HCT116 (cell line): ENCODE data around the gene CDK9. TPM values are rescaled to one million over a fixed set of nuclear protein-coding genes. Genes with fewer than 3 reads are reported as not detected.

ENCODE experiments used
- ATF3 ChIP-seq: IDR thresholded peaks from 2 replicates; pipeline ENCODE4 v1.6.1; 2012
- CTCF ChIP-seq, 3 experiments: fragments of 200-600 bp in 1 of 3; sonication (generic) in 1 of 3; IDR thresholded peaks in 2 of 3; conservative IDR thresholded peaks in 1 of 3; 2 replicates each; pipeline ENCODE4 v1.5.1; 2012 to 2017; ENCODE audit warnings: low read depth in 2 of 3, low read length in 2 of 3, antibody characterized with exemption in 1 of 3, borderline replicate concordance in 1 of 3, control low read depth in 1 of 3, mild to moderate bottlenecking in 1 of 3, mixed read lengths in 1 of 3, mixed run types in 1 of 3, moderate library complexity in 1 of 3; ENCODE audit not compliant: insufficient read depth in 1 of 3
- EGR1 ChIP-seq: IDR thresholded peaks from 2 replicates; pipeline ENCODE4 v1.6.1; 2012; ENCODE audit warnings: low read depth
- MAX ChIP-seq: IDR thresholded peaks from 2 replicates; pipeline ENCODE4 v1.6.1; 2012
- REST ChIP-seq: IDR thresholded peaks from 2 replicates; pipeline ENCODE4 v1.6.1; 2012; ENCODE audit warnings: low read depth
- SP1 ChIP-seq: IDR thresholded peaks from 2 replicates; pipeline ENCODE4 v1.6.1; 2012; ENCODE audit warnings: low read depth
- YY1 ChIP-seq: IDR thresholded peaks from 2 replicates; pipeline ENCODE4 v1.6.1; 2011; ENCODE audit warnings: low read length, low read depth, moderate library complexity, mild to moderate bottlenecking; ENCODE audit not compliant: insufficient replicate concordance; ENCODE audit errors: extremely low read depth
- ZNF274 ChIP-seq: fragments of 200-500 bp; sonication (Bioruptor generic); IDR thresholded peaks from 2 replicates; pipeline ENCODE4 v1.6.1; 2014; ENCODE audit warnings: mild to moderate bottlenecking, low read depth, low read length, inconsistent platforms
- total RNA-seq: library from RNA; stranded (reverse); gene quantifications from one replicate; pipeline ENCODE4 v1.2.1, GENCODE V29; 2021; ENCODE audit not compliant: unreplicated experiment

The CDK9 gene
- total RNA-seq, 1 experiment from 2014 or later: 102 TPM

- TF ChIP-seq CTCF (IDR thresholded peaks at IDR 0.05 in 2 of 3, conservative IDR thresholded peaks at IDR 0.05 in 1 of 3; ENCODE audit: borderline replicate concordance in 1 of 3, insufficient read depth in 1 of 3, low read depth in 2 of 3, low read length in 2 of 3) (no peak), SP1 (no peak), YY1 (no peak), ATF3 (no peak), ZNF274 (no peak), EGR1 (no peak), MAX (no peak), REST (no peak)
These were observed 43.5 kb downstream of the CDK9 start (continued) for GRCh38 chr9:127829205-127829906.
